NCI-H1436 (cell line): ENCODE data around the gene STK4.

Source experiments
- DNase-seq: peaks from one replicate; lab custom pipeline; 2025; lab: John Stamatoyannopoulos, UW

Gene STK4

DNA sequence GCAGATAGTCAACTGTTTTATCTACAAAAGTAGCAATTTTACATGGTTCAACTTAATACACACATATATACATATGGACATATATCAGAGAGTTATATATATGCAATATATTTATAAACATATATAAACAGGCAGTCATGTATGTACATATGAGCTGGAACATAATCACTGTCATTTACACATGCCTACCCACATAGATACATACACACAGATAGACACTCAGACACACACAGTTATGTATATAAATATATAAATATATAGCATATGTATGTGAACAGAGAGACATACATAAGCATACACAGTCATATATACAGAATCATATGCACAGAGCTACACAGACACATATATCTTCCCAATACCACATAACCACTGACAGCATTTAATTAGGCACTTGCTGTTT lies 146.4 kb downstream of the STK4 start:
- no peak for DNase-seq

DNA sequence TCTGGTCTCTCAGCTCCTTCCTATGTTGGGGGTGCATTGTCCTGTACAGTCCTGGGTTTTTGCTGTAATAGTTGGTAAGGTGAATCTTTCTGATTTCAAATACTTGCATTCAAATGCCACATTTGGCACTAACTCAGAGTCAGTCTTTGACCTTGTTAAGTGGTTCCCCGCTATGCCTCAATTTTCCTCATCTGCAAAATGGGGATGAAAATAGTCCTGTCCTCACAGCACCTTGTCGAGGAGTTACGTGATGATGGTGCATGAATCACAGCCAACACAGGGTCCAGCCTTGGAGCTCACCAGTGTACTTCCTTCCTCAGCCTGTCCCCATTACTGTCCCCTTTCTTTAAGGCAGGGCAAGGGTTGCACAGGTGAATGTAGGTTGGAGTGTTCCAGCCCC lies 147.6 kb downstream of the STK4 start:
- DNase-seq: no peak

DNA sequence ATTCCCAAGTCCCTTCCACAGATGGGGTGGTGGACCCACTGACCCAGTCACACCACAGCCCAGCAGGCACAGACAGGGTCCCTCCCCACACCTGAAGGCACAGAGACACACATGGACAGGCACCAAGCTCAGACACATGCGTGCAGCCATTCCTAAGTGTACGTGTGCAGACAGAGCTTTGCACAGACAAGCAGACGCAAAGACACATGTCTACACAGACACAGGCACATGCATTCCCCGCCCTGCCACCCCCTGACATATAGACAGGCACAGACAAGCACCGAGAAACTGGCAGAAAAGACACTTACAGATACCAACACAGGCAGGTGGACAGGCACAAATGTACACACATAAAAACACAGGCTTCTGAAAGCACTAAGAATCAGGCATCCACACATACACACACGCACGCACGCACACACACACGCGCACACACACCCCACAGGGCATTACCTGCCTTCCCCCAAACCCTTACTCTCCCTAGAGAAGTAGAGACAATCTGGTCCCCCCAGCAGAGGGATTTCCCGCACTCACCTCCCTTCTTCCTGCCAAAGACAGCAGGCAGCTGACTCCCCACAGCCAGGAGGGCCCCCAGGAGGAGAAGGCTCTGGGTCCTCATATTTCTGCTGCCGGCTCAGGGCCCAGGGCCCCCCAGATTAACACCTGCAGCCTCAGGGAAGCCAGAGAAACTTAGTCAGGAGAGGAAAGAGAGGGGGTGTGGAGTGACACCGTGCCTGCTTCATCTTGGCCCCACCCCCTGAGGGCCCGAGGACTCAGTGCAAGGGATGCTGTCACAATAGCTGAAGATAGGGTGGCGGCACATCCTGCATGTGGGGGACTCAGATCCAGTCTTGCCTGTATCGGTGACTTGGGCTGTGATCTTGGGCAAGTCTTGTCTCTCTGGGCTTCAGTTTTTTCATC lies 148.4 kb downstream of the STK4 start, which contains the start of gene WFDC5:
WFDC5 (minus strand) TSS at position 710 of the 921 bp plus-strand sequence; CDS start at position 619, 91 bp downstream.
- DNase-seq: no peak

DNA sequence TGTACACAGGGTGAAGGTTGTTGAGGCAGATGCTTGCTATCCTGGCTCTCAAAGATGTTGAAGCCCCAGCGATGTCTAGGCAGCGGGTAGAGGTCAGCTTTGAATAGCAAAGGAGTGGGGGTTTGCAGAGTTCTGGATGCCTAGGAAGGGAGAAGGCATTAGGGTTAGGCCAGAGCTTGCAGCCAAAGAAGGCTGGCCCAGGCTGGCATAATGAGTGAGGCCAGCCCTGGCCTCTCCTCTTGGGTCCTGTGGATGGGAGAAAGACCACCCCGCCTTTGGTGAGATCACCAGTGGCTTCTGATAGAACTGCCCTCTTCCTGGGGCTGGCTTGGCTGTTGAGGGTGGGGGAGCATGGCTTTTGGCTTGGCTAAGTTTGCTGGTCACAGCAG lies 149.1 kb downstream of the STK4 start:
- DNase-seq: no peak

DNA sequence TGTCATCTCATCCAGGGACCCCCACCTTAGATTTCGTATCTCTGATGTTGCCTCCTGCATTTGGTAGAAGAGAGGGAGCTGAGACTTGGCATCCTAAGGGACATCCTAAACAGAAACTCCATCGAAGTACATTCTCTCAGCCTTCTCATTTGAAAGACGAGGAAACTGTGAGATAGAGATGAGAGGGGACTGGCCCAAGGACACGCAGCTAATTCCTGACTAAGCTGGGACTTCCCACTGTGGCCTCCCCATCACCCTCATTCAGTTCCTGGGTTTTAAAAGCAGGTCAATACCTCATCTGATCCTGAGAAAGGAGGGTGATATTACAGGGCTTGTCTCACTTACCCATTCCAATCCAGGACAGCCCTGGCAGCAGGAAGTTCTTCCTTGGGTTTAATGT lies 149.5 kb downstream of the STK4 start:
- DNase-seq: no peak

DNA sequence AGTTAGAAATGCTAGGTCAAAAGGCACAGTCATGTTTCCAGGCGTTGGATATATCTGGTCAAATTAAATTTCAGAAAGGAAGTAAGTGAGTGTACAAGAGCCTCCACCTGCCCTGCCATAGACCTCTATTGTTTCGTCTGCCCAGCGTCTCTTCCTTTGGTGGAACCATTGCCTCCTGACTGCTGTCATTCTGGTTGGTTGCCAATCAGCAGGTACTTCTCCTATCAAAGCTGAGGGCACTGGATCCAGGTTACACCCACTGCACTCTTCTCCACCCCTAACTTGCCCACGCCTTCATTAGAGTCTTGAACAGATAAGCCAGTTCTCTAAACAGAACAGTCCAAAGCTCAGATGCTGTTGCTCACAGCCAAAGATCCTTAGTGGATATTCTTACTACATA lies 151.3 kb downstream of the STK4 start:
- no peak for DNase-seq

DNA sequence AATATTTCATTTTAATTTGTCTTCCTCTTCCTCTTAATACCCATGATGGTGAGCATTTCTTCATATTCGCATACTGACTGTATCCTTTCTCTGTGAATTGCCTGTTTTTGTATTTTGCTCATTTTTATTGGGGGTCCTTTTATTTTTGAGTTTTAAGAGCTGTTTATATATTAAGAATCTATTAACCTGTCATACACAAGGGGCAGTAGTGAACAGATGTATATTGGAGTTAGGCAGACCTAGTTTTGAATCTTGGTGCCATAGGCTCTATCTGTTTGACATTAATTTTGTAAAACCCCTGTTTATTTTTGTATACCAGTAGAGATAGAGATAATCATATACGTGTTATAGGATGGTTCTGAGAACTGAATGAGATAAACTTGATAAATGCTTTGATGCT lies 151.7 kb downstream of the STK4 start:
- no peak for DNase-seq

DNA sequence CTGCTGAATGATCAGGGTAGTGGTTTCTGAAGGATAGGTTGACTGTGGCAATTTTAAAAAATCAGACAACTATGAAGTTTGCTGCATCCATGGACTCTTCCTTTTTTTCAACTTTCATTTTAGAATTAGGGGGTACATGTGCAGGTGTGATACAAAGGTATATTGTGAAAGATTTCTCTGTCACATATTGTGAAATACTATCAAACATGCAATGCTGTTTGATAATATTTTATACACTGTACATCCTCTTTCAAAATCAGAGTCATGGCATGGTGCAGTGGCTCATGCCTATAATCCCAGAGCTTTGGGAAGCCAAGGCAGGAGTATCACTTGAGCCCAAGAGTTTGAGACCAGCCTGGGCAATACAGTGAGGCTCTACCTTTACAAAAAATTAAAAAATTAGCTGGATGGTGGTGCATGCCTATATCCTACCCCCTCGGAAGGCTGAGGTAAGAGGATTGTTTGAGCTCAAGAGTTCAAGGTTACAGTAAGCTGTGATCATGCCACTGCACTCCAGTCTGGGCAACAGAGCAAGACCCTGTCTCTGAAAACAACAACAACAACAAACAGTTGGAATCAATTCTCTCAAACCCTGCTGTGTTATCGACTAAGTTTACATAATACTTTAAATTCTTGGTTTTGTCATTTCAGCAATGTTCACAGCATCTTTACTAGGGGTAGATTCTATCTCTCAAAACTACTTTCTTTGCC lies 153.4 kb downstream of the STK4 start:
- DNase-seq: no peak

DNA sequence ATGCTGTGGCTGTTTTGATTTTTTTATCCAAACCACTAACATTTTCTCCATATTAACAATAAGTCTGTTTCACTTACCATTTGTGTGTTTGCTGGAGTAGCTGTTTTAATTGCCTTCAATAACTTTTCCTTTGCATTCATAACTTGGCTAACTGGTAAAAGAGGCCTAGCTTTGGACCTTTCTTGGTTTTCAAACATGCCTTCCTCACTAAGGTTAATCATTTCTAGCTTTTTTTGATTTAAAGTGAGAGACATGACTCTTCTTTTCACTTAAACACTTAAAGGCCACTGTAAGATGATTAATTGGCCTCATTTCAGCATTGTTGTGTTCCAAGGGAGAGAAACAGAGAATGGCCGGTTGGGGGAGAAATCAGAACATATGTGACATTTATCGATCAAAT lies 155.1 kb downstream of the STK4 start:
- DNase-seq: no peak

DNA sequence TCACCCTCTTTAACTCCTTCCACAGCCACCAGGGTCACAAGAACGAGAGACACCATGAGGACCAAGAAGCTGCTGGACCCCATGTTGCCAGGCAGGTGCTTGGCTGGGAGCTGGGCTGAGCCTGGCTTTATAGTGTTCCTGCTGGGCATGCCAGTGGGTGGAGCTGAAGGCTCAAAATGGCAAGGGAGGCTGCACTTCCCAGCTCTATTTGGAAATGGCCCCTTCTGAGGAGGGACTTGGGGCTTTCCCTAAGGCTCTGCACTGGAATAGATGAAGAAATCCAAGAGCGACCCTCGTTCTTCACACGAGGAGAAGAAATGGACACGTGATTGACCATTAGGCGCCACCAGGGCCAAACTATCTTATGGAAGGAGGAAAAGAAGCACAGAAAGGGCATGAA lies 158.1 kb downstream of the STK4 start, which contains the start of gene WFDC12:
WFDC12 (minus strand) TSS at position 101 of the 400 bp plus-strand sequence; CDS start at position 83, 18 bp downstream.
- no peak for DNase-seq

DNA sequence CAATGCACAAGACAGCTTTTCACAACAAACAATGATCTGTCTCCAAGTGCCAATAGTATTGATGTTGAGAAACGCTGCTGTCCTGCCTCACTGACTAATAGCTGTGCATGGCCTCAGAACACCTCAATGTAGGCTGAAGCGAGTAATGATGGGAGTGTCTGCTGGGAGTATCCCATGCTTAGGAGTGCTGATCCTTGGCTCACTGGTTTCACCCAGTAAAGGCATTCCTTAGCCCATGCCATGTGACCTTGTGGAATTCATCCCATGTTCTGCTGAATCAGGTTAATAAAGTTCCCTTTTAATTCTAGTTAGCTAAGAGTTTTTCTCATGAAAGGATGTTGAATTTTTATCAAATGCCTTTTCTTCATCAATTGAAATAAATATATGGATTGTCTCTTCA lies 161.8 kb downstream of the STK4 start:
- no peak for DNase-seq
